HUES48 (cell line): ENCODE results near the gene CLCN3.
"Not testable (repeated sequence)": the region's sequence is repeated elsewhere in the genome, so short reads cannot be mapped to it uniquely, and the experiment has no call there.

Experiments used
- H3K27ac ChIP-seq: one replicate; pipeline ENCODE4 v1.7.0; 2013; ENCODE audit warnings: low read depth, low read length, inconsistent platforms
- H3K27me3 ChIP-seq: 2 replicates; pipeline ENCODE4 v1.6.1; 2013; ENCODE audit warnings: mild to moderate bottlenecking, low read length; ENCODE audit not compliant: control insufficient read depth, insufficient read depth
- H3K36me3 ChIP-seq: 2 replicates; pipeline ENCODE4 v1.6.1; 2013; ENCODE audit warnings: low read length; ENCODE audit not compliant: control insufficient read depth, insufficient read depth
- H3K4me1 ChIP-seq: 2 replicates; pipeline ENCODE4 v1.6.1; 2013; ENCODE audit warnings: mild to moderate bottlenecking, low read length; ENCODE audit not compliant: control insufficient read depth, insufficient read depth
- H3K4me3 ChIP-seq: 2 replicates; pipeline ENCODE4 v1.5.1; 2013; ENCODE audit warnings: mild to moderate bottlenecking, low read depth, low read length
- H3K9ac ChIP-seq: 2 replicates; pipeline ENCODE4 v1.6.1; 2013; ENCODE audit warnings: mild to moderate bottlenecking, low read depth, low read length, moderate library complexity
- H3K9me3 ChIP-seq: 2 replicates; pipeline ENCODE4 v1.6.1; 2013; ENCODE audit warnings: low read length; ENCODE audit not compliant: control insufficient read depth, insufficient read depth

Gene CLCN3

GRCh38 chr4:169715826-169716225 is 95.4 kb downstream of the CLCN3 start:
- Histone ChIP-seq H3K36me3 (peaks cover 34% of the 10 kb centered on the region), H3K9ac (no peak overlapping the region), H3K9me3 (no peaks in the 10 kb centered on the region), H3K27me3 (no peaks in the 10 kb centered on the region), H3K4me3 (no peak overlapping the region), H3K27ac (no peak overlapping the region), H3K4me1 (no peaks in the 10 kb centered on the region)

GRCh38 chr4:169716677-169717076 is 96.3 kb downstream of the CLCN3 start:
- Histone ChIP-seq H3K27me3 (no peaks in the 10 kb centered on the region), H3K36me3 (peaks cover 34% of the 10 kb centered on the region), H3K4me1 (no peaks in the 10 kb centered on the region), H3K4me3 (no peak overlapping the region), H3K9ac (no peak overlapping the region), H3K9me3 (no peaks in the 10 kb centered on the region), H3K27ac (no peak overlapping the region)

- no peak overlapping the region for H3K4me3 ChIP-seq
- no peaks in the 10 kb centered on the region for H3K9me3 ChIP-seq
- no peaks in the 10 kb centered on the region; the same call in 1 of the 2 replicates for H3K4me1 ChIP-seq
- H3K27me3 ChIP-seq, result no peaks in the 10 kb centered on the region
- H3K36me3 ChIP-seq, result peaks cover 16% of the 10 kb centered on the region
- H3K27ac ChIP-seq, result no peak overlapping the region
- H3K9ac ChIP-seq, result no peak overlapping the region
These were observed 100.2 kb downstream of the CLCN3 start for GRCh38 chr4:169720529-169720928.

- Histone ChIP-seq H3K36me3 (peaks cover 12% of the 10 kb centered on the region), H3K27me3 (no peaks in the 10 kb centered on the region), H3K4me3 (no peak overlapping the region), H3K27ac (no peak overlapping the region), H3K9me3 (no peaks in the 10 kb centered on the region), H3K4me1 (no peaks in the 10 kb centered on the region; the same call in 1 of the 2 replicates), H3K9ac (no peak overlapping the region)
These were observed 103.0 kb downstream of the CLCN3 start for GRCh38 chr4:169723207-169723965.

- H3K4me1 ChIP-seq, result no peaks in the 10 kb centered on the region; the same call in 1 of the 2 replicates
- no peaks in the 10 kb centered on the region for H3K27me3 ChIP-seq
- H3K4me3 ChIP-seq, result no peak overlapping the region
- peaks cover 14% of the 10 kb centered on the region for H3K36me3 ChIP-seq
- no peaks in the 10 kb centered on the region for H3K9me3 ChIP-seq
- H3K9ac ChIP-seq, result no peak overlapping the region
- no peak overlapping the region for H3K27ac ChIP-seq
These were observed 103.9 kb downstream of the CLCN3 start for GRCh38 chr4:169724260-169724659.

- H3K9me3 ChIP-seq, result no peaks in the 10 kb centered on the region
- H3K27me3 ChIP-seq, result no peaks in the 10 kb centered on the region
- H3K4me1 ChIP-seq, result no peaks in the 10 kb centered on the region; the same call in 1 of the 2 replicates
- H3K36me3 ChIP-seq, result peaks cover 34% of the 10 kb centered on the region
- H3K9ac ChIP-seq, result no peak overlapping the region
- no peak overlapping the region for H3K27ac ChIP-seq
- no peak overlapping the region for H3K4me3 ChIP-seq
These were observed 107.2 kb downstream of the CLCN3 start for GRCh38 chr4:169727616-169728015.

GRCh38 chr4:169730564-169730963 is 110.2 kb downstream of the CLCN3 start:
- no peak overlapping the region for H3K4me3 ChIP-seq
- no peak overlapping the region for H3K9ac ChIP-seq
- H3K4me1 ChIP-seq, result no peaks in the 10 kb centered on the region
- no peaks in the 10 kb centered on the region for H3K27me3 ChIP-seq
- H3K27ac ChIP-seq, result no peak overlapping the region
- no peaks in the 10 kb centered on the region for H3K9me3 ChIP-seq
- peaks cover 53% of the 10 kb centered on the region for H3K36me3 ChIP-seq

- not testable (repeated sequence) for H3K27ac ChIP-seq, H3K9me3 ChIP-seq, H3K9ac ChIP-seq, H3K4me1 ChIP-seq, H3K4me3 ChIP-seq, H3K27me3 ChIP-seq
- peaks cover 60% of the 10 kb centered on the region for H3K36me3 ChIP-seq
These were observed 118.2 kb downstream of the CLCN3 start for GRCh38 chr4:169738604-169739003.

GRCh38 chr4:169741569-169741968 is 121.2 kb downstream of the CLCN3 start:
- Histone ChIP-seq H3K36me3 (peaks cover 57% of the 10 kb centered on the region), H3K4me3 (no peak overlapping the region), H3K9ac (no peak overlapping the region), H3K4me1 (no peaks in the 10 kb centered on the region), H3K27ac (no peak overlapping the region), H3K9me3 (no peaks in the 10 kb centered on the region), H3K27me3 (no peaks in the 10 kb centered on the region)

GRCh38 chr4:169744601-169745000 is 124.2 kb downstream of the CLCN3 start:
- Histone ChIP-seq H3K9ac (no peak overlapping the region), H3K27me3 (no peaks in the 10 kb centered on the region), H3K9me3 (no peaks in the 10 kb centered on the region), H3K4me1 (no peaks in the 10 kb centered on the region), H3K36me3 (peaks cover 67% of the 10 kb centered on the region), H3K27ac (no peak overlapping the region), H3K4me3 (no peak overlapping the region)

GRCh38 chr4:169745291-169745690 is 124.9 kb downstream of the CLCN3 start:
- peaks cover 67% of the 10 kb centered on the region for H3K36me3 ChIP-seq
- H3K4me3 ChIP-seq, result no peak overlapping the region
- H3K27ac ChIP-seq, result no peak overlapping the region
- H3K9ac ChIP-seq, result no peak overlapping the region
- H3K9me3 ChIP-seq, result no peaks in the 10 kb centered on the region
- no peaks in the 10 kb centered on the region for H3K4me1 ChIP-seq
- H3K27me3 ChIP-seq, result no peaks in the 10 kb centered on the region
